Fibroblast of lung (primary cell): ENCODE results near the gene SURF6.
"Not testable (repeated sequence)": the region's sequence is repeated elsewhere in the genome, so short reads cannot be mapped to it uniquely, and the experiment has no call there.

Experiments
- CTCF ChIP-seq, 2 donors: IDR thresholded peaks in 1 of 2; conservative IDR thresholded peaks in 1 of 2; 1 replicate in 1 of 2; 2 replicates in 1 of 2; pipeline ENCODE4 v1.5.1; 2011 to 2012; ENCODE audit warnings: low read length in 2 of 2, control low read depth in 1 of 2, inconsistent platforms in 1 of 2, low read depth in 1 of 2, mild to moderate bottlenecking in 1 of 2
- EZH2 ChIP-seq: IDR thresholded peaks from 2 replicates; pipeline ENCODE4 v1.5.1; 2012; ENCODE audit warnings: low read length, control low read depth, mild to moderate bottlenecking; ENCODE audit errors: missing control alignments

GRCh38 chr9:133327021-133327420 lies 9.0 kb downstream of the SURF6 start:
- not testable (repeated sequence) for TF ChIP-seq CTCF (conservative IDR thresholded peaks at IDR 0.05 in 1 of 2, IDR thresholded peaks at IDR 0.05 in 1 of 2; ENCODE audit: low read depth in 1 of 2, low read length in 2 of 2); EZH2
